ENCODE data around the gene CCNDBP1. TPM values are rescaled to one million over a fixed set of nuclear protein-coding genes. Genes with fewer than 3 reads are reported as not detected.
A peak's percentile ranks its signal among the peaks of the same experiment; 100 is the strongest.
"Not testable (repeated sequence)": the region's sequence is repeated elsewhere in the genome, so short reads cannot be mapped to it uniquely, and the experiment has no call there.

The CCNDBP1 gene
- total RNA-seq, 1 experiment from 2014 or later = 38.9 TPM

DNA sequence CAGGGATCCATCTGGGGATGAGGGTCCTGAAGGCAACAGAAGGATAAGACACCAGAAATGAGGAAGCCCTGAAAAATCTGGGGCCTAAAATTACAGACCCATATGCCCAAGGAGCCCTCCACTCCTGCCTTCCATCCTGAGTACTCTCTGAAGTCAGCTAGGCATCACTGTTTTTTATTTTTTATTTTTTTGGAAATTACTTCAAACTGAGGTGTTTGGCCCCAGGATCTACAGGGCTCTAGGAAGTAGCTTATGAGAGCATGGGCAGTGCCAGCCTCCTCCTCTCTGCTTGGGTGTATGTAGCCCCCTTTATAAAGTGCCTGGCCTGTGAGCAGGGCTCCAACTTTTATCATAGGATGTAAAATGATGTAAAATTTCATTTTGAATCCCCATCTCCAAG, 27.7 kb downstream of the CCNDBP1 start:
- in situ Hi-C loops (cut with HindIII; ENCODE audit: low sequenced_read_pairs) = no loop called here
- DNase-seq (ENCODE audit: low spot score) = no peak

DNA sequence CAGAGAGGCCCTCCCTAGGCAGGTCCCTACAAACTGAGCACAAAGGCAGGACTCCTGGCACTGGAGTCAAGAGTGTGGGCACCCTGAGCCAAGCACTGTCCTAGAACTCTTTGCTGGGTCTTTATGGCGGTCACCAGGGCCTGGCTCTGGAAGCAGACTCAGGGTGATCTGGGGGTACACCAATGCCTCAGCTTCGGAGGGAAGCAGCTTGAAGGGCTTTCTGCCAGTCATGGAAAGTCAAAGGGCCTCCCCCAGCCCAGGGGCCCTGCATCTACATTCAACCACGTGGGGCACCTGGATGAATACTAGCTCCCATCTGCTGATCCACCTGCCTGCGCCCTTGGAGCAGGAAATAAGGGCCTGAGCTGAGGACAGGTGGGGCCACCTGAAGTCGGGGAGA, 28.3 kb downstream of the CCNDBP1 start:
- in situ Hi-C loops (cut with HindIII; ENCODE audit: low sequenced_read_pairs) = no loop called here
- DNase-seq (ENCODE audit: low spot score) = no peak

DNA sequence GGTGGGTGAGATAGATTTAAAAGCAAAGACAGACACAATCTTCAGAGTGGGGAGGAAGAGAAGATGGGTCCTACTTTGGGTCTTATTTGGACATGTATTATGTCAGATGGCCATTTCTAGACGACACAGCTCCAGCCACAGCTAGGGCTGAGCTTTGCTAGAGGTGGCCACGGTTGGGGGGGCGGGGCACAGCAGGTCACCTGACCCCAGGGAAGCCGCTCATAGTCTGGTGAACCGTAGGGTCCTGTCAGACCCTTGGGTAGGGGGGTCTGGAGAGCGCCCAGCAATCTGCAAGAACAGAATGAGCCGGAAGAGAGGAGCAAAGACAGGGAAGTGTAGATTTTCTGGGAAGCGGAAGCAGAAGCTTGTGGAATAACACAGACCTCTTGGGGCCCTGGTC, 29.0 kb downstream of the CCNDBP1 start:
- DNase-seq (ENCODE audit: low spot score) = no peak
- in situ Hi-C loops (cut with HindIII; ENCODE audit: low sequenced_read_pairs) = no loop called here

DNA sequence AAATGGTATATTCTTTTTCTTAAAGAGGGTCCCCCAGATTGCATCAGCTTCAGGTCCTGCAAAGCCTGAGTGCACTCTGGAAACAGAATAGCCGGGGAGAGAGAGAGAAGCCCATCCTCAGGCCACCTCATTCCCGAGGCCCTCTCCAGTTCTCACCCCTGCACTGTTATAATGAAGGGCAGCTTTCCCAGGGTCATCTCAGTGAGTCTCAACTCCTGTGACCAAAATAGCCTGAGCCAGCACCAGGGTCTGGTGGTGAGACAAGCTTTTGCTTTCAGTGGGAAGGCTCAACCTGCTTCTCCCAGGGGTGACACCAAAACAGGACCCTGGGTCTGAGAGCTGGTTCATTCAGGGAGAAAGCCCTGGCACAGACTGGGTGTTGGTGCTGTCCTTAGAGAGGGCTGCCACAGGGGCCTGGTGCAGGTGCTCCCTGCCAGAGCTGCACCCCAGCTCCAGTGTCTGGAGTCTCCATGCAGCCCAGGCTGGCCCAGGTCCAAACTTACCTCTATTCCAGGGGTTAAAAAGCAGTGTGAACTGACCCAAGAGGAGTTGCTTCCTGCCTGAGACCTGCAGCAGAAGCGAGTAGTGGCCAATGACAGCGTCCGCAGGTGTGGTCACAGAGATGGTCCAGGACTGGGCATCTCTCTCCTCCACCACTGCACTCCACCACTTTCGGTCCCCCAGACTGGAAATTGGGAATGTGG, 29.5 kb downstream of the CCNDBP1 start:
- DNase-seq (ENCODE audit: low spot score) = no peak
- in situ Hi-C loops (cut with HindIII; ENCODE audit: low sequenced_read_pairs) = no loop called here

DNA sequence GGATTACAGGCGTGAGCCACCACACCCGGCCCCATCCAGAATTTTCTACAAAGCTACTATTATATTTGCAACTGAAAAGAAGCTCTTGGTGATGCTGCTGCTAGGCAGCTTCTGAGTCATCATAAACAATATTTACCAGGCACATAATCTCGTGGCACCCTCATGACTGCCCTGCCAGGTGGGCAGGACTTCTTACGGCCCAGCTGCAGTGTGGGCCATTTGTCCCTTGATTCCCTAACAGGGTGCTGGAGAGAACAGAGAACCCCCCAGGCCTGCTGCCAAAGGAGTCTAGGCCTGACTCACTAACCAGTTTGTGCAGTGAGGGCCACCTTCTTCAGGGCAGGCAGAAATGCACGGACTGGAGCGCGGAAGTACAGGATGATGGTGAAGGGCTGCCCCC, 30.8 kb downstream of the CCNDBP1 start:
- no peak for DNase-seq (ENCODE audit: low spot score)
- in situ Hi-C loops (cut with HindIII; ENCODE audit: low sequenced_read_pairs) = no loop called here

DNA sequence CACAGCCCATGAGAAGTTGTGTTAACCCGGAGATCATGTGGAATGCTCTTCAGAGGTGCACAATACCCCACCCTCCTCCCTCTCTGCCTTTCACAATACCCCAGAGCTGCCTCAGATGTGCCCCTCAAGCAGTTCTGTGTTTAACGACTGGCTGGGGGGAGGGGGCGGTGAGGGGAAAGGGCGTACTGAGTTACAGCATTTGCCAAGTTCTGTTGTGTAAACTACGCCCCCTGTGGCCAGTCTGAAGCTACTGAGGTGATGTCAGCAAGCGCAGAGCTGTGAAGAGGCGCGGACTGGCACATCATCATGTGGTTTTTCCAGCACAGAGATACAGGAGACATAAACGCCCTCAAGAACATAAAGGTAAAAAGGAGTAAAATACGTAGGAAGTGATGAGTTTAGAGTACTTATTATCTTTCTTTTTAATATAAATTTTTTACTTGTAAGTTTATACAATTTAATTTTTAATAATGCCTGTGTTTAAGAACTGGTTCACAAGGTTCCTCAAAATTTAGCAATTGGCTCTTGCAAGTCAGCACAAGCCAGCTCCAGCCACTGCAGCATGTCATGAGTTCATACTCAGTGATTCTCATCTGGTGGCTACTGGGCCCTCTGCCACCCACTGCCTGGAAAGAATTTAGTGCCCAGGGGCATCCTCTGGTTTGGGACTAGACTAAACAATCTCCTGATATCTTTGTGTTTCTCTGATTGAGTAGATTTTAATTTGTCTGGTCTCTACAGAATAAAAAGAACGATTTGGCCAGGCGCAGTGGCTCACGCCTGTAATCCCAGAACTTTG, 33.9 kb downstream of the CCNDBP1 start:
- DNase-seq (ENCODE audit: low spot score) = no peak
- in situ Hi-C loops (cut with HindIII; ENCODE audit: low sequenced_read_pairs) = no loop called here

DNA sequence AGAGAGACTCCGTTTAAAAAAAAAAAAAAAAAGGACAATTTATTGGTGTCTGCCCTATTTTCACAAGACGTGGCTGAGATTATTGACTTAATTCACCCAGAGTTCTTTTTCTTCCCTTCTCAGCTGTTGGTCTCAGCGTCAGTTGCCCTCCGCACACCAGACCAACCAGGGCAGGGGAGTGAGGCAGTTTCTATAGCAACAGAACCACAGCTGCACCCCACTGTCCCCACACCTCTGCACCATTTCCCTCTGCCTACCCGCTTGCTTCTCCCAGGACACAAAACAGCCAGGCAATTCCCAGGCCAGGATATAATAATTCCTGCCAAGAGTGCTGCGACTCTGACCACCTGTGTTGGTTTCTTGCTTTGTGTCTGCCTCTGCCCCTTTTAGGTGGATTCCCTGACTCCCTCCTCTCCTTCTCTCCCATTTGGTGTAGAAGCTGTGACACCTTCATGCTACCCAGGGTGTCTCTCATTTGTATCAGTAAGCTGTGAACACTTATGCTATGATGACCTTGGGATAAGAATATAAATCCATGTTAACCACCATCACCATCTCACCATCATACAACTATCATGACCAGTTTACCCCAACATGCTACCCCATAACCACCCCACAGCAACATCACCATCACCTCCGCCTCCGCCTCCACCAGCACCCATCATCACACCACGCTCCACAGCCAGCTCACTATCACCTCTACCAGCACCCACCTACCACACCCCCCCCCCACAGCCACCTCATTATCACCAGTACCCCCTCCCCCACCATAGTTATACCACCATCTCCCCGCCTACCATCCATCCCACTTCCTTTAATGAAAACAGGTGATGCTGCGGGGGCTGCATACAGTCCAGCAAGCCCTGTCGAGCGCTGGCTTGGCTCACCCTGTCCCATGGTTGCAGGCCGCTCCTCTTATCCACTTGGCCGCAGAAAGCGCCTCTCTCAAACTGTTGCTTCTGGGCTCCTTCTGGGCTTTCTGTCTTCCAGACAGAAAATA, 35.0 kb downstream of the CCNDBP1 start:
- no peak for DNase-seq (ENCODE audit: low spot score)
- in situ Hi-C loops (cut with HindIII; ENCODE audit: low sequenced_read_pairs) = no loop called here

DNA sequence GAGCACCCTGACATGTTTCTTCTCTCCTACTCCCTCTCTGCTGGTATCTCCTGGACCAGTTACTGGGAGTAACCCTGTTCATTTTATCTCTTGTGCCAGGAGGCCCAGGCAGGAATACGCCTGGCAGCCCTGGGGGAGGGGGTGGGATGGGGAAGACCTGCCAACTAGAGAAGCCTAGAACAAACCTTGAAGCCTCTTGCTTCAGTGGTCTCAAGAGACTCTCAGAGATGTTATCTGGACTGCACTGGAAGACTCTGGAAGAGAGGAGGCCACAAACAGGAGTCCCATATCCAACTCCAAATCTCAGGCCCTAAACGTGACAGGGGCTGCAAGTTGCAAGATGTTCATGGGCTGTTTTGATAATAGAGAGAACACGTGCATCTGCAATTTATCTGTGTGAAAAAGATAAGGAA, 35.8 kb downstream of the CCNDBP1 start, which contains the start of gene EPB42:
Gene EPB42 (minus strand): TSS at position 28 of the 413 bp plus-strand sequence. CDS start 193 bp downstream, outside the sequence.
- no peak for DNase-seq (ENCODE audit: low spot score)
- in situ Hi-C loops (cut with HindIII; ENCODE audit: low sequenced_read_pairs) = no loop called here

DNA sequence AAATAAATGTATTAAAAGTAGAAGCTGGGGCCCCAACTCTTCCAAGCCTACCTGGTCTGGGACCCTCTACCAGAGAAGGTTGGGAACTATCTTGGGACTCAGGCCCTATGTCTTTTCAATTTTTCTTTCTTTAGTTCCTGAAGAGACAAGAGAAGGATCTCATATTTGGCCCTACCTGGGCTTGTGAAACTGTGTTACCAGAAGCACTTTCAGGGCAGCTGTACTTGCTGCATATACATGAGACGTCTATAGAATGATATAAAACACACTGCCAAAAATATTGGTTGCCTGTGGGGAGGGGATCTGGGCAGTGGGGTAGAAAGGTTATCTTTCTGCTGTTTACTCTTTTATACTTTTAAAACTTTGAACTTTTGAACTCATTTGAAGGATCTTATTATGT, 36.2 kb downstream of the CCNDBP1 start:
- in situ Hi-C loops (cut with HindIII; ENCODE audit: low sequenced_read_pairs) = no loop called here
- DNase-seq (ENCODE audit: low spot score) = no peak

DNA sequence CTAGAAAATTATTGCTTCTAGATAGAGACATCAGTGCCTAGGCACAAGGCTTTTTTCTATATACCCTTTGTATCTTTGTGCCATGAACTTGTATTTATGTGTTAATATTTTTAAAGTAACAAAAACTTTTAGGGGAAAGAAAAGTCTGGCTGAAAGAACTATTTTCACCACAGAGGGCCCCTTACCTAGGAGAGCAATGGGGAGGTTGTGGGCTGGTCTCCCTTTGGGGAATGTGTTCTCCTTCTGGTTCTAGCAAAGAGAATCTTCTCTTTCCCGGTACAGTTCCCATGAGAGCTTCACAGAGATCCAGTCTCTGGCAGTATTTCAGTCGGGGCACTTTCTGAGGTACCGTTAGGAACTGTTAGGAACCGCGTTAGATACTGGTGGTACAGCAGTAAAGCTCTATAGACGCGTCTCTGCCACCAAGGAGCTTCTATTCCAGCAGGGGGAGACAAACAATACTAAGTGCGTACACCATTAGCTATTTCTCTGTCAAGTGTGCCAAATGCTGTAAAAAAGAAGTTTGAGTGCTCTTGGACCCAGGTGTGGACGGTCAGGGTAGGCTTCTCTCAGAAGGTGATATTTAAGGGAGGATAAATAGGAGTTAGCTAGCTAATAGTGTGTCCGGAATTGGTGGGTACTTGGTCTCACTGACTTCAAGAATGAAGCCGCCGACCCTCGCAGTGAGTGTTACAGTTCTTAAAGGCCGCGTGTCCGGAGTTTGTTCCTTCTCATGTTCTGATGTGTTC, 40.2 kb downstream of the CCNDBP1 start:
- in situ Hi-C loops (cut with HindIII; ENCODE audit: low sequenced_read_pairs) = no loop called here
- DNase-seq (ENCODE audit: low spot score) = peak; percentile 66

DNA sequence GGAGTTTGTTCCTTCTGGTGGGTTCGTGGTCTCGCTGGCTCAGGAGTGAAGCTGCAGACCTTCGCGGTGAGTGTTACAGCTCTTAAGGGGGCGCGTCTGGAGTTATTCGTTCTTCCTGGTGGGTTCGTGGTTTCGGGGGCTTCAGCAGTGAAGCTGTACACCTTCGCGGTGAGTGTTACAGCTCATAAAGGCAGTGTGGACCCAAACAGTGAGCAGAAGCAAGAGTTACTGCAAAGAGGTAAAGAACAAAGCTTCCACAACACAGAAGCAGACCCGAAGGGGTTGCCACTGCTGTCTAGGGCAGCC, 40.7 kb downstream of the CCNDBP1 start:
- DNase-seq (ENCODE audit: low spot score); in situ Hi-C loops (cut with HindIII; ENCODE audit: low sequenced_read_pairs): not testable (repeated sequence)

DNA sequence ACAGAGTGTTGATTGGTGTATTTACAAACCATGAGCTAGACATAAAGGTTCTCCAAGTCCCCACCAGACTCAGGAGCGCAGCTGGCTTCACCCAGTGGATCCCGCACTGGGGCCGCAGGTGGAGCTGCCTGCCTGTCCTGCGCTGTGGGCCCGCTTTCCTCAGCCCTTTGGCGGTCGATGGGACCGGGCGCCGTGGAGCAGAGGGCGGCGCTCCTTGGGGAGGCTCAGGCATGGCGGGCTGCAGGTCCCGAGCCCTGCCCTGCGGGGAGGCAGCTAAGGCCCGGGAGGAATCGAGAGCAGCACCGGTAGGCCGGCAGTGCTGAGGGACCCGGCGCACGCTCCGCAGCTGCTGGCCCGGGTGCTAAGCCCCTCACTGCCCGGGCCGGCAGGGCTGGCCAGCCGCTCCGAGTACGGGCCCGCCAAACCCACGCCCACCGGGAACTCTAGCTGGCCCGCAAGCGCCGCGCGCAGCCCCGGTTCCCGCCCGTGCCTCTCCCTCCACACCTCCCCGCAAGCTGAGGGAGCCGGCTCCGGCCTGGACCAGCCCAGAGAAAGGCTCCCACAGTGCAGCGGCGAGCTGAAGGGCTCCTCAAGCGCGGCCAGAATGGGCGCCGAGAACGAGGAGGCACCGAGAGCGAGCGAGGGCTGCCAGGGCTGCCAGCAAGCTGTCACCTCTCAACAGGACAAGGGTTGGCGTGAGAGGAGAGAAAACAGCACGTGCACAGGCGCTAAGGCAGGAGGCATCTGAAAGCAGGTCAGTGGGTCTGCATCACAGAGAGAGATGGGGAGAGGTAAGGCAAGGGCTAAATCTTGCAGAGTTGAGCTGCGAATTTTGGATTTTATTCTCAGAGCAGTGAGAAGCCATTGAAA, 41.5 kb downstream of the CCNDBP1 start:
- in situ Hi-C loops (cut with HindIII; ENCODE audit: low sequenced_read_pairs) = no loop called here

DNA sequence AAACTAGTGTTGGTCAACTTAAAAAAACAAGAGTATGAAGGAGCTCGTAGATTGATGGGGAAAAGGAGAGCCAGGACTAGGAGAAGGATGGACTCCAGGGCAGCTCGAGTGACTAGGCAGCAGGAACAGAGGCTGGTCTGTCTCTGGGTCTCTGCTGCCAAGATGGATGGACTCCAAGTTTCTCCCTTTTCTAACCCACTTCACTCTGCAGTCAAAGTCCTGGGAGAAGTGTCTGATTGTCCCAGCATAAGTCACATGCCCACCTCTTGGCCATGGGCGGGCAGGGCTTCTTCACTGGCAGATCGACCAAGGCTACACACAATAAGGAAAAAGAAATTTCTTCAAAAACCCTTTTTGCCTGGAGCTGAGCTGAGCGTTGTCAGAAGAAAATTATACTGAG, 44.8 kb downstream of the CCNDBP1 start:
- in situ Hi-C loops (cut with HindIII; ENCODE audit: low sequenced_read_pairs) = no loop called here
- peak; percentile 16 for DNase-seq (ENCODE audit: low spot score)

More for the DNA sequence above, 41.5 kb downstream of the CCNDBP1 start:
- peak; percentile 76 for DNase-seq (ENCODE audit: low spot score)

DNA sequence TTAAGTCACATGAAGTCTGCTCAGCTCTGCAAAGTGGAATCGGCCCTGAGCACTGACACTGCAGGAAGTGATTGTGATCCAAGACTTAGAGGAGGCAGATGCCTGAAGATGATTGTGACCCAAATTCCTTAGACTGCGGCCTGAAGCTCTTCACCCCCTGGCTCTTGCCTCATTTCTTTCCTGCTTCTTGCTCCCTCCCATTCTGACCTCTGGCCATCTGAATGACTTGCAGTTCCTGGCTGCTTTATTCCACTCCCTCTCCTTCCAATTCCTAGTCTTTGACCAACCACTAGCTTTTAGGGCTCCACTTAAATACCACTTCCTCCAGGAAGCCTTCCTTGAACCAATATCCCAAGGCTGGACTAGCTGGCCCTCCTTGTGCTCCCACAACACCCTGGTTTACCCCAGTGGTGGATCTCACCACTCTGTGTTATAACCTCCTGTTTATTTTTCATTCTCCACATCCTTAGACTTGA, 45.5 kb downstream of the CCNDBP1 start:
- DNase-seq (ENCODE audit: low spot score) = no peak
- in situ Hi-C loops (cut with HindIII; ENCODE audit: low sequenced_read_pairs) = no loop called here

DNA sequence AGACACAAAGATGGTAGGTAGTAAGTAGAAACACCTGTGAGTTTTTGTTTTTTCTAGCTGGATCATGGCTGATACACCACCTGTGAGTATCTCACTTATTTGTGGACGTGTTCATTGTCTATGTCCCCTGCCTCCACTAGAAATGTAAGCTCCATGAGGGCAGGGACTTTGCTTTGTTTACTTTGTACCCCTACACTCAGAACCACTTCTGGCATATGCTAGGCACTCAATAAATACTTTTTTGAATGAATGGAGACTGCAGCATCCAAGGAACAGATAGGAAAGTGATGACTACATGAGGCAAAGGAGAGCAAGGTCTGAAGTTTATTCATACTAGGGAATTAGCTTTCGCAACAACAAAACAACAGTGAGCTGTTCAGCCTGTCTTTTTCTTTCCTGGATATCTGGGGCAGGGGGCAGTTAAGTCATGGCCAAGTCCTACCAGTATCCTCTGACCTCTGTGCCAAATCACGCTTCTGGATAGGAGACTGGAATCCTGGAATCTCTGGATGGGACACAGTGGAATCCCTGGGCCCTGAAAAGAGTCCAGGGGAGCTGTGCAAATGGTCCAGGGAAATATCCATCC, 47.2 kb downstream of the CCNDBP1 start:
- no peak for DNase-seq (ENCODE audit: low spot score)
- in situ Hi-C loops (cut with HindIII; ENCODE audit: low sequenced_read_pairs) = no loop called here

DNA sequence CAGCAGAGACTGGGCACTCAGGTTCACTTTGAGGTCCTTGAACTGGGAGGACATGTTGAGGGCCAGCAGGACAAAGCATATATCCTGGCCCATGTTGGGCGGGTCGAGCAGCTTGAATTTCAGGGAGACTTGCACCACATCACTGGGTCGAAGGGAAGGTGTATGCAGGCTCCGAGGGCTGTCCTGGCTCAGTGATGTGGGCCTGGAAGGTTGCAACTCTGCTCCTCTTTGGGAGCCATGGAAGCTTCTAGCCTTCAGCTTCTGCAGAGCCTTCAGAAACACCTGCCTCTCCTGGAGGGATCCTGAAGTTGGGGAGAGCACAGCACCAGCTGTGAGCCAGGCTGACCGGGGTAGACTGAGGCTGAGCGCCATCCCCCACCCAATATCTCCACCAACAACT, 50.3 kb downstream of the CCNDBP1 start:
- in situ Hi-C loops (cut with HindIII; ENCODE audit: low sequenced_read_pairs) = no loop called here
- no peak for DNase-seq (ENCODE audit: low spot score)

DNA sequence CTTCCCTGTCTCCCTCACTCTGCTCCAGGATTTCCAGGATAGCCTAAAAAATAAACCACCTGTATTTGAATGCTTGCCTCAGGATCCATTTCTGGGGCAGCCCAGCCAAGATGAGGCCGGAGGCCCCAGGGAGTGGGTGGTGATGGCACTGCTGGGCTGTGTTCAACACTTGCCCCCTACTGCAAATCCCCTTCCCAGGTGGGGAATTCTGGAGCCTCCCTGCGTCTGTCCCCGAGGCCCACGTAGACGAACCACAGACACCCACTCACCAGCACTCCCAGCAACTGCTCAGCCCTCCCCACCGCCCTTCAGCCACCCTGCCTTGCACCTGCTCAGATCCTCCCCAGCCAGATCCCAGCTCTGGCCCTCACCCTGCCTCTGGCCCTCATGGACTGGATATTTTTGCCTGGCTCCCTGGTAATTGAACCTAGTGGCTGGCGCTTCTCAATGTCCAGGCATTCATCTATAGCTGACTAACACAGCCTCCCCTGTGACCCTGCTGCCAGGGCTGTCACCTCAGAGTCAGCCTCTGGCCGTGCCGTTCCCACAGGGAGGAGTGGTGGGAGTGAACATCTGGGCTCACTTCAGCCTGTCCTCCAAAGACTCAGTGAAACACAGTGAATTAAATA, 52.8 kb downstream of the CCNDBP1 start:
- DNase-seq (ENCODE audit: low spot score) = no peak

More for the DNA sequence above, 52.8 kb downstream of the CCNDBP1 start:
- in situ Hi-C loops (cut with HindIII; ENCODE audit: low sequenced_read_pairs) = no loop called here
